ENCODE measurements around the gene ITGA11.

GRCh38 chr15:68300115-68300940 is 131.6 kb downstream of the ITGA11 start:
- TF ChIP-seq, protein P1, sequence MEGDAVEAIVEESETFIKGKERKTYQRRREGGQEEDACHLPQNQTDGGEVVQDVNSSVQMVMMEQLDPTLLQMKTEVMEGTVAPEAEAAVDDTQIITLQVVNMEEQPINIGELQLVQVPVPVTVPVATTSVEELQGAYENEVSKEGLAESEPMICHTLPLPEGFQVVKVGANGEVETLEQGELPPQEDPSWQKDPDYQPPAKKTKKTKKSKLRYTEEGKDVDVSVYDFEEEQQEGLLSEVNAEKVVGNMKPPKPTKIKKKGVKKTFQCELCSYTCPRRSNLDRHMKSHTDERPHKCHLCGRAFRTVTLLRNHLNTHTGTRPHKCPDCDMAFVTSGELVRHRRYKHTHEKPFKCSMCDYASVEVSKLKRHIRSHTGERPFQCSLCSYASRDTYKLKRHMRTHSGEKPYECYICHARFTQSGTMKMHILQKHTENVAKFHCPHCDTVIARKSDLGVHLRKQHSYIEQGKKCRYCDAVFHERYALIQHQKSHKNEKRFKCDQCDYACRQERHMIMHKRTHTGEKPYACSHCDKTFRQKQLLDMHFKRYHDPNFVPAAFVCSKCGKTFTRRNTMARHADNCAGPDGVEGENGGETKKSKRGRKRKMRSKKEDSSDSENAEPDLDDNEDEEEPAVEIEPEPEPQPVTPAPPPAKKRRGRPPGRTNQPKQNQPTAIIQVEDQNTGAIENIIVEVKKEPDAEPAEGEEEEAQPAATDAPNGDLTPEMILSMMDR (IDR thresholded peaks at IDR 0.05) = no peak
- TF ChIP-seq EZH2 (IDR thresholded peaks at IDR 0.05; ENCODE audit: borderline replicate concordance, insufficient read depth, low read depth, low read length, poor library complexity, severe bottlenecking) = no peak
